HepG2 (cell line): Measurements from ENCODE around the gene TXNIP. TPM values are rescaled to one million over a fixed set of nuclear protein-coding genes. Genes with fewer than 3 reads are reported as not detected.

Experiments used
- ATF5 ChIP-seq: sonication (generic); formaldehyde crosslinking; IDR thresholded peaks from 2 replicates; pipeline ENCODE4 v1.4.0; 2020; ENCODE audit warnings: mild to moderate bottlenecking, low read depth, missing genetic modification reagents
- ATF6 ChIP-seq: sonication (generic); formaldehyde crosslinking; conservative IDR thresholded peaks from 2 replicates; pipeline ENCODE4 v1.4.0; 2020; ENCODE audit warnings: missing genetic modification reagents
- CC2D1A ChIP-seq: sonication (generic); formaldehyde crosslinking; IDR thresholded peaks from 2 replicates; pipeline ENCODE4 v1.8.1; 2023; ENCODE audit warnings: mild to moderate bottlenecking, missing genetic modification reagents
- CENPX ChIP-seq: sonication (generic); formaldehyde crosslinking; IDR thresholded peaks from 2 replicates; pipeline ENCODE4 v1.9.0; 2021; ENCODE audit warnings: mild to moderate bottlenecking, missing genetic modification reagents, moderate library complexity
- CREM ChIP-seq, 2 experiments: sonication (generic) in 1 of 2; formaldehyde crosslinking in 1 of 2; IDR thresholded peaks; 2 replicates each; pipeline versions ENCODE4 v1.4.0 to v1.6.1; 2016 to 2020; ENCODE audit warnings: antibody characterized with exemption in 1 of 2, mild to moderate bottlenecking in 1 of 2, missing genetic modification reagents in 1 of 2
- HDAC1 ChIP-seq: sonication (generic); formaldehyde crosslinking; IDR thresholded peaks from 2 replicates; pipeline ENCODE4 v1.5.1; 2020; ENCODE audit warnings: mild to moderate bottlenecking, missing genetic modification reagents
- HIVEP1 ChIP-seq: sonication (generic); formaldehyde crosslinking; IDR thresholded peaks from 2 replicates; pipeline ENCODE4 v1.4.0; 2020; ENCODE audit warnings: mild to moderate bottlenecking, missing genetic modification reagents
- NFATC3 ChIP-seq: sonication (generic); formaldehyde crosslinking; IDR thresholded peaks from 2 replicates; pipeline ENCODE4 v1.5.1; 2020; ENCODE audit warnings: mild to moderate bottlenecking, missing genetic modification reagents
- RCOR2 ChIP-seq: IDR thresholded peaks from 2 replicates; pipeline ENCODE4 v1.6.1; 2016; ENCODE audit warnings: missing biosample characterization, missing genetic modification reagents
- RFXAP ChIP-seq: sonication (generic); formaldehyde crosslinking; IDR thresholded peaks from 2 replicates; pipeline ENCODE4 v1.4.0; 2020; ENCODE audit warnings: missing genetic modification reagents, borderline replicate concordance
- SOX13 ChIP-seq, 3 experiments: fragments of 450-650 bp in 1 of 3; sonication (generic) in 1 of 3; formaldehyde crosslinking in 1 of 3; IDR thresholded peaks in 2 of 3; conservative IDR thresholded peaks in 1 of 3; 2 replicates each; pipeline versions ENCODE4 v1.5.0 to v1.6.1; 2016 to 2020; ENCODE audit warnings: antibody characterized with exemption in 1 of 3, mild to moderate bottlenecking in 1 of 3, missing compliant biosample characterization in 1 of 3, missing genetic modification reagents in 1 of 3, moderate library complexity in 1 of 3
- SRSF9 ChIP-seq: fragments of 200-400 bp; formaldehyde crosslinking; IDR thresholded peaks from 2 replicates; pipeline ENCODE4 v1.6.1; 2018; ENCODE audit warnings: borderline replicate concordance, mild to moderate bottlenecking, low read depth, low read length; ENCODE audit not compliant: insufficient read depth, poor library complexity, severe bottlenecking
- SUZ12 ChIP-seq: fragments of 150-350 bp; IDR thresholded peaks from 2 replicates; pipeline ENCODE4 v1.6.1; 2014; ENCODE audit warnings: low read depth, low read length
- ZNF446 ChIP-seq: sonication (generic); formaldehyde crosslinking; IDR thresholded peaks from 2 replicates; pipeline ENCODE4 v1.5.0; 2020; ENCODE audit warnings: mild to moderate bottlenecking, missing genetic modification reagents
- ZNF598 ChIP-seq: sonication (generic); formaldehyde crosslinking; IDR thresholded peaks from 2 replicates; pipeline ENCODE4 v1.5.1; 2020; ENCODE audit warnings: mild to moderate bottlenecking, missing genetic modification reagents, borderline replicate concordance
- ZNF687 ChIP-seq: sonication (generic); formaldehyde crosslinking; IDR thresholded peaks from 2 replicates; pipeline ENCODE4 v1.5.1; 2020; ENCODE audit warnings: mild to moderate bottlenecking, missing genetic modification reagents, moderate library complexity
- ZNF720 ChIP-seq: sonication (generic); formaldehyde crosslinking; IDR thresholded peaks from 2 replicates; pipeline ENCODE4 v1.4.0; 2020; ENCODE audit warnings: missing genetic modification reagents
- polyA plus RNA-seq, 8 experiments: library from polyadenylated mRNA; depleted of rRNA in 3 of 8; stranded (reverse) in 7 of 8; unstranded in 1 of 8; fragments of >200 nt; fragmentation: Illumina TruSeq in 4 of 8; extraction: Trizol in 4 of 8; gene quantifications; 2 replicates each; pipeline versions ENCODE4 v1.2.1 to v1.2.3, GENCODE V29; 2011 to 2016; ENCODE audit warnings: low read depth in 4 of 8, missing spikeins in 1 of 8, mixed read lengths in 1 of 8; ENCODE audit not compliant: insufficient read depth in 1 of 8
- total RNA-seq, 5 experiments: library from RNA; depleted of rRNA; stranded (reverse); fragments of >200 nt; fragmentation: Illumina TruSeq; extraction: Trizol; gene quantifications; 2 replicates each; pipeline ENCODE4 v1.2.3, GENCODE V29; 2016; ENCODE audit warnings: low read depth in 1 of 5
- TF ChIP-seq, protein P1 (sequence below): sonication (generic); formaldehyde crosslinking; conservative IDR thresholded peaks from 2 replicates; pipeline ENCODE4 v1.8.0; 2022; ENCODE audit warnings: missing genetic modification reagents

The TXNIP gene
- total and polyA plus RNA-seq, 2 of the 13 experiments (the other 11 are each of a cell fraction or from before 2014, with no cell fraction given) = 24.4 to 237 TPM

- TF ChIP-seq ZNF687 (CRISPR knock-in tag) = no peak
- no peak for TF ChIP-seq HIVEP1 (CRISPR knock-in tag)
- TF ChIP-seq SUZ12 = no peak
- TF ChIP-seq, protein P1, sequence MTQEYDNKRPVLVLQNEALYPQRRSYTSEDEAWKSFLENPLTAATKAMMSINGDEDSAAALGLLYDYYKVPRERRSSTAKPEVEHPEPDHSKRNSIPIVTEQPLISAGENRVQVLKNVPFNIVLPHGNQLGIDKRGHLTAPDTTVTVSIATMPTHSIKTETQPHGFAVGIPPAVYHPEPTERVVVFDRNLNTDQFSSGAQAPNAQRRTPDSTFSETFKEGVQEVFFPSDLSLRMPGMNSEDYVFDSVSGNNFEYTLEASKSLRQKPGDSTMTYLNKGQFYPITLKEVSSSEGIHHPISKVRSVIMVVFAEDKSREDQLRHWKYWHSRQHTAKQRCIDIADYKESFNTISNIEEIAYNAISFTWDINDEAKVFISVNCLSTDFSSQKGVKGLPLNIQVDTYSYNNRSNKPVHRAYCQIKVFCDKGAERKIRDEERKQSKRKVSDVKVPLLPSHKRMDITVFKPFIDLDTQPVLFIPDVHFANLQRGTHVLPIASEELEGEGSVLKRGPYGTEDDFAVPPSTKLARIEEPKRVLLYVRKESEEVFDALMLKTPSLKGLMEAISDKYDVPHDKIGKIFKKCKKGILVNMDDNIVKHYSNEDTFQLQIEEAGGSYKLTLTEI (CRISPR knock-in tag) = no peak
- TF ChIP-seq RFXAP (CRISPR knock-in tag) = no peak
- TF ChIP-seq SRSF9 = no peak
- TF ChIP-seq CENPX (CRISPR knock-in tag) = no peak
- TF ChIP-seq CC2D1A (CRISPR knock-in tag) = no peak
- TF ChIP-seq RCOR2 (CRISPR knock-in tag) = peak; percentile 78; the same call in 1 of the 2 replicates
- TF ChIP-seq ATF6 (CRISPR knock-in tag) = no peak
- TF ChIP-seq NFATC3 (CRISPR knock-in tag) = no peak
- peak; percentile 23; the same call in 1 of the 2 replicates for TF ChIP-seq CREM (IDR thresholded peaks at IDR 0.05)
- TF ChIP-seq CREM (CRISPR knock-in tag; IDR thresholded peaks at IDR 0.05) = no peak
- peak; percentile 46; the same call in 1 of the 2 replicates for TF ChIP-seq HDAC1 (CRISPR knock-in tag)
- no peak for TF ChIP-seq SOX13 (IDR thresholded peaks at IDR 0.05)
- peak in 1 of 2 experiments; percentile 46; a peak in 1 of 4 replicates for TF ChIP-seq SOX13 (CRISPR knock-in tag; conservative IDR thresholded peaks at IDR 0.05 in 1 of 2, IDR thresholded peaks at IDR 0.05 in 1 of 2)
- no peak for TF ChIP-seq ZNF446 (CRISPR knock-in tag)
- TF ChIP-seq ZNF720 (CRISPR knock-in tag) = no peak
- TF ChIP-seq ZNF598 (CRISPR knock-in tag) = no peak
- TF ChIP-seq ATF5 (CRISPR knock-in tag) = no peak
Observed at GRCh38 chr1:145985502-145986439, 10.6 kb downstream of the TXNIP start (continued).
